CD4-positive, alpha-beta T cell (primary cell): ENCODE measurements around the gene C1orf94. TPM values are rescaled to one million over a fixed set of nuclear protein-coding genes. Genes with fewer than 3 reads are reported as not detected.

Experiments used
- ATAC-seq: fragments of 200-7000 bp; cut with Tn5 transposase; one replicate; pipeline ENCODE4 v1.10.0; 2022; ENCODE audit warnings: mild to moderate bottlenecking; ENCODE audit not compliant: poor library complexity
- CTCF ChIA-PET: fragments of 350-600 bp; sonication (Branson Sonifier 250); formaldehyde crosslinking; loops from one replicate; lab custom pipeline; 2021; ENCODE audit warnings: antibody characterized with exemption, inconsistent platforms; lab: Charles Lee
- POLR2A ChIA-PET: fragments of 350-600 bp; sonication (Branson Sonifier 250); formaldehyde crosslinking; loops from one replicate; lab custom pipeline; 2021; ENCODE audit warnings: antibody characterized with exemption, inconsistent platforms; lab: Charles Lee
- DNase-seq, 14 experiments: peaks; one replicate each; pipeline ENCODE4 v3.0.0-alpha.2; 2013 to 2020; ENCODE audit warnings: mixed read lengths in 2 of 14
- H3K27ac ChIP-seq, 2 donors: one replicate each; pipeline versions ENCODE4 v1.5.1 to v1.7.0; 2013; ENCODE audit warnings: low read length in 2 of 2, low read depth in 1 of 2, mild to moderate bottlenecking in 1 of 2
- H3K27me3 ChIP-seq, 2 experiments: 1 replicate in 1 of 2; 2 replicates in 1 of 2; pipeline versions ENCODE4 v1.6.1 to v1.7.0; 2013; ENCODE audit warnings: low read length in 2 of 2, control low read depth in 1 of 2, mild to moderate bottlenecking in 1 of 2, moderate library complexity in 1 of 2; ENCODE audit not compliant: insufficient read depth in 2 of 2, control insufficient read depth in 1 of 2
- H3K36me3 ChIP-seq: one replicate; pipeline ENCODE4 v1.6.1; 2013; ENCODE audit warnings: low read length, control low read depth; ENCODE audit not compliant: insufficient read depth
- H3K4me1 ChIP-seq: one replicate; pipeline ENCODE4 v1.6.1; 2013; ENCODE audit warnings: low read length, control low read depth; ENCODE audit not compliant: insufficient read depth
- H3K4me3 ChIP-seq: one replicate; pipeline ENCODE4 v1.5.1; 2013; ENCODE audit warnings: mild to moderate bottlenecking, low read length, moderate library complexity
- H3K9me3 ChIP-seq, 2 experiments: 1 replicate in 1 of 2; 2 replicates in 1 of 2; pipeline versions ENCODE4 v1.6.1 to v1.7.0; 2013; ENCODE audit warnings: low read length in 2 of 2, mild to moderate bottlenecking in 2 of 2, control low read depth in 1 of 2, moderate library complexity in 1 of 2; ENCODE audit not compliant: control insufficient read depth in 1 of 2, insufficient read depth in 1 of 2
- H3K27ac Mint-ChIP-seq: one replicate; pipeline ENCODE4 v1.8.0; 2020; ENCODE audit warnings: mixed read lengths
- H3K27me3 Mint-ChIP-seq: one replicate; pipeline ENCODE4 v1.8.0; 2021; ENCODE audit warnings: mixed read lengths
- H3K36me3 Mint-ChIP-seq: one replicate; pipeline ENCODE4 v1.8.0; 2021; ENCODE audit warnings: low read depth, mixed read lengths
- H3K4me1 Mint-ChIP-seq: one replicate; pipeline ENCODE4 v1.8.0; 2021; ENCODE audit warnings: low read depth, mixed read lengths
- H3K4me3 Mint-ChIP-seq: one replicate; pipeline ENCODE4 v1.8.0; 2020; ENCODE audit warnings: mild to moderate bottlenecking, mixed read lengths
- H3K9me3 Mint-ChIP-seq: one replicate; pipeline ENCODE4 v1.8.0; 2020; ENCODE audit warnings: mixed read lengths
- CTCF ChIP-seq: fragments of 200-600 bp; IDR thresholded peaks from one replicate; pipeline ENCODE4 v1.8.0; 2022; ENCODE audit warnings: antibody characterized with exemption, mild to moderate bottlenecking
- intact Hi-C, 2 experiments: fragments of 100-400 bp; cut with DNase I in 1 of 2; cut with micrococcal nuclease in 1 of 2; formaldehyde crosslinking; loops; one replicate each; pipeline versions ENCODE4 v1.15.1 to v1.9.0; 2023 to 2025; cut with DNase I, micrococcal nuclease
- total RNA-seq, 174 experiments: library from RNA in 2 of 174; stranded (reverse) in 2 of 174; gene quantifications; one replicate each; pipeline ENCODE4 v1.2.3 and lab custom pipeline; 2021 to 2026

C1orf94 gene
- total RNA-seq, 2 experiments from 2014 or later, result not detected

- H3K4me3 Mint-ChIP-seq, result no peak within 1 kb of the TSS
- POLR2A ChIA-PET, result no interaction called here
- no peak for DNase-seq
Observed at GRCh38 chr1:34164771-34165391, 11.8 kb upstream of the C1orf94 start, which contains the start of gene CSMD2. Gene CSMD2, minus strand, starts transcription at chr1:34165230. Its CDS starts 133 bp downstream, at chr1:34165097.

GRCh38 chr1:34165422-34165921 is 11.2 kb upstream of the C1orf94 start:
- peaks cover 0 to 16% of the 10 kb centered on the region in 2 experiments for H3K9me3 ChIP-seq
- Mint-ChIP-seq H3K36me3 (no peaks in the 10 kb centered on the region), H3K9me3 (no peaks in the 10 kb centered on the region), H3K27ac (no peak overlapping the region), H3K4me3 (no peak overlapping the region), H3K27me3 (peaks cover 81% of the 10 kb centered on the region), H3K4me1 (peaks cover 7% of the 10 kb centered on the region)
- no peaks in the 10 kb centered on the region for H3K36me3 ChIP-seq
- CTCF ChIA-PET, result no interaction called here
- no peak overlapping the region for H3K27ac ChIP-seq
- DNase-seq, result no peak
- intact Hi-C loops, result no loop called here
- no peak for ATAC-seq
- POLR2A ChIA-PET, result no interaction called here
- H3K4me3 ChIP-seq, result no peak overlapping the region
- TF ChIP-seq CTCF, result no peak
- peaks cover 54 to 72% of the 10 kb centered on the region in 2 experiments for H3K27me3 ChIP-seq
- H3K4me1 ChIP-seq, result peaks cover 6% of the 10 kb centered on the region

More at GRCh38 chr1:34164771-34165391, 11.8 kb upstream of the C1orf94 start, which contains the start of gene CSMD2:
- TF ChIP-seq CTCF, result no peak
- peaks cover 54 to 77% of the 10 kb centered on the region in 2 experiments for H3K27me3 ChIP-seq
- H3K9me3 ChIP-seq, result peaks cover 0 to 16% of the 10 kb centered on the region in 2 experiments
- peaks cover 81% of the 10 kb centered on the region for H3K27me3 Mint-ChIP-seq
- no peak for ATAC-seq
- H3K9me3 Mint-ChIP-seq, result no peaks in the 10 kb centered on the region
- no peaks in the 10 kb centered on the region for H3K36me3 Mint-ChIP-seq
- no peak within 1 kb of the TSS for H3K4me3 ChIP-seq
- H3K36me3 ChIP-seq, result no peaks in the 10 kb centered on the region
- H3K27ac ChIP-seq, result no peak within 1 kb of the TSS
- no peak within 1 kb of the TSS for H3K27ac Mint-ChIP-seq
- H3K4me1 Mint-ChIP-seq, result peaks cover 7% of the 10 kb centered on the region
- peaks cover 6% of the 10 kb centered on the region for H3K4me1 ChIP-seq
- CTCF ChIA-PET, result no interaction called here
- intact Hi-C loops, result no loop called here

GRCh38 chr1:34166191-34166624 is 10.5 kb upstream of the C1orf94 start:
- Histone ChIP-seq H3K27me3 (peaks cover 59 to 72% of the 10 kb centered on the region in 2 experiments), H3K36me3 (no peaks in the 10 kb centered on the region), H3K9me3 (peaks cover 0 to 16% of the 10 kb centered on the region in 2 experiments), H3K27ac (no peak overlapping the region), H3K4me3 (no peak overlapping the region), H3K4me1 (peaks cover 6% of the 10 kb centered on the region)
- Mint-ChIP-seq H3K27ac (no peak overlapping the region), H3K9me3 (no peaks in the 10 kb centered on the region), H3K4me1 (peaks cover 5% of the 10 kb centered on the region), H3K4me3 (no peak overlapping the region), H3K36me3 (no peaks in the 10 kb centered on the region), H3K27me3 (peaks cover 81% of the 10 kb centered on the region)
- ATAC-seq, result no peak
- CTCF ChIA-PET, result no interaction called here
- POLR2A ChIA-PET, result no interaction called here
- no peak for TF ChIP-seq CTCF
- intact Hi-C loops, result no loop called here
- no peak for DNase-seq
